Measurements from ENCODE around the gene C8G.

The C8G gene

DNA sequence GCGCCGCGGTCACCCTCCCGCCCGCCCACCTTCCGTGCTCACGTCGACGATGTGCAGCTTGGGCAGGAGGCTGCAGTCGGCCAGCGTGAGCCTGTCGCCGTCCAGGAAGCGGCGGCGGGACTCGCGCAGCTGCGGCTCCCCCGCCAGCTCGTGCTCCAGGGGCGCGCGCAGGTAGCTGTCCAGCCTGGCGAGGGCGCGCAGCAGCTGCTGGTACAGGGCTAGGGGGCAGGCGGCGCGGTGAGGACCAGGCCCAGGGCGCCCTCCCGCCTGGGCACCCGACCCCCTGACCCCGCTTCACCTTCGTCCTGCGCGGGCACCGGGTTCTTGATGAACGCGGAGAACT is 49.8 kb downstream of the C8G start:
- TF ChIP-seq FOXM1 (IDR thresholded peaks at IDR 0.05; ENCODE audit: borderline replicate concordance, low read depth) = no peak
- no peak for TF ChIP-seq YY1 (IDR thresholded peaks at IDR 0.05; ENCODE audit: low read depth)
- TF ChIP-seq, protein P1, sequence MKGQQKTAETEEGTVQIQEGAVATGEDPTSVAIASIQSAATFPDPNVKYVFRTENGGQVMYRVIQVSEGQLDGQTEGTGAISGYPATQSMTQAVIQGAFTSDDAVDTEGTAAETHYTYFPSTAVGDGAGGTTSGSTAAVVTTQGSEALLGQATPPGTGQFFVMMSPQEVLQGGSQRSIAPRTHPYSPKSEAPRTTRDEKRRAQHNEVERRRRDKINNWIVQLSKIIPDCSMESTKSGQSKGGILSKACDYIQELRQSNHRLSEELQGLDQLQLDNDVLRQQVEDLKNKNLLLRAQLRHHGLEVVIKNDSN (IDR thresholded peaks at IDR 0.05) = no peak
- no peak for TF ChIP-seq TEAD4 (IDR thresholded peaks at IDR 0.05)
- no peak for TF ChIP-seq RAD21 (IDR thresholded peaks at IDR 0.05; ENCODE audit: low read depth)
- no peak for TF ChIP-seq TCF12 (IDR thresholded peaks at IDR 0.05; ENCODE audit: low read depth)
- no peak for TF ChIP-seq NFIC (IDR thresholded peaks at IDR 0.05)

- TF ChIP-seq RAD21 (IDR thresholded peaks at IDR 0.05; ENCODE audit: low read depth) (no peak), ZBTB7A (IDR thresholded peaks at IDR 0.05; ENCODE audit: low read depth) (peak; percentile 57; the same call in 1 of the 2 replicates)
Measured at GRCh38 chr9:136995362-136995761, 50.3 kb downstream of the C8G start.

DNA sequence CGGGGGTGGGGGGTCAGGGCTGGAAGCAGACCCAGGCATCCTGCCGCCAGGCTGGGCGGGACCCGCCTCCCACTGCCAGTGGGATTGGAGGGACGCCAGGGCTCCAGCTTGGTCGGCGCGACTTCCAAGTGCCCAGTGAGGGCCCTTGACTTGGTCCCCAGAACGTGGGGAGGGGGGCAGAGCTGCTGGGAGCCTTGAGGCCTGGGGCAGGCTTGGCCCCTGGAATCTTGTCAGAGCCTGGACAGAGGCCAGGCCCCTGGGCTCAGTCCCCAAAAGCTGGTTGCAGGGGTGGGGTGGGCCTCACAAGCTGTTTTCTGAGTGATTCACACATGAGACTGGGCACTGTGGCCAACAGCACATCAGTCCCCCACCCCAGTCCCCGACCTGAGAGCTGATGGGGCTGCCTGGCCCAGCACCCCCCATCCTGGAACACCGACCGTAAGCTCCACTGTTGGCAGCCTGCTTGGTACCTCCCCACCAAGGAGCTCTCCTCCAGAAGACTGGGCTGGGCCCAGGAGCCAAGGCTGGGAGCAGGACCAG is 50.8 kb downstream of the C8G start:
- TF ChIP-seq ZBTB7A (IDR thresholded peaks at IDR 0.05; ENCODE audit: low read depth) = peak; percentile 63
- TF ChIP-seq YY1 (IDR thresholded peaks at IDR 0.05; ENCODE audit: low read depth) = no peak
- TF ChIP-seq CREB1 (IDR thresholded peaks at IDR 0.05; ENCODE audit: low read depth) = no peak
- peak; percentile 52 for TF ChIP-seq NFIC (IDR thresholded peaks at IDR 0.05)
- TF ChIP-seq, protein P2, sequence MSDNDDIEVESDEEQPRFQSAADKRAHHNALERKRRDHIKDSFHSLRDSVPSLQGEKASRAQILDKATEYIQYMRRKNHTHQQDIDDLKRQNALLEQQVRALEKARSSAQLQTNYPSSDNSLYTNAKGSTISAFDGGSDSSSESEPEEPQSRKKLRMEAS (IDR thresholded peaks at IDR 0.05) = 0 out of 2 replicates have a peak, but pooled peaks have one; percentile 21
- TF ChIP-seq, protein P1 (IDR thresholded peaks at IDR 0.05) = no peak

Measured in Ishikawa (cell line).